NT2/D1 (cell line): ENCODE measurements around the gene PPP5C.

Experiments used
- DNase-seq: peaks from one replicate; pipeline ENCODE4 v3.0.0-alpha.2; 2011; ENCODE audit warnings: low read depth, low spot score
- H3K27me3 ChIP-seq: 2 replicates; pipeline ENCODE4 v1.6.0; 2011; ENCODE audit warnings: mild to moderate bottlenecking; ENCODE audit not compliant: insufficient read length, insufficient read depth
- H3K36me3 ChIP-seq: 2 replicates; pipeline ENCODE4 v1.6.1; 2011; ENCODE audit warnings: mild to moderate bottlenecking, low read length, mixed read lengths; ENCODE audit not compliant: insufficient read depth, insufficient read length
- H3K4me1 ChIP-seq: 2 replicates; pipeline ENCODE4 v1.5.1; 2011; ENCODE audit not compliant: insufficient read depth, insufficient read length
- H3K4me3 ChIP-seq: 2 replicates; pipeline ENCODE4 v1.5.1; 2011; ENCODE audit warnings: low read depth; ENCODE audit not compliant: insufficient read length
- H3K9ac ChIP-seq: 2 replicates; pipeline ENCODE4 v1.6.0; 2011; ENCODE audit warnings: low read depth; ENCODE audit not compliant: insufficient read length
- H3K9me3 ChIP-seq: 2 replicates; pipeline ENCODE4 v1.5.1; 2011; ENCODE audit warnings: mild to moderate bottlenecking, low read length; ENCODE audit not compliant: insufficient read depth
- SUZ12 ChIP-seq: IDR thresholded peaks from 2 replicates; pipeline ENCODE4 v1.6.1; 2011; ENCODE audit not compliant: insufficient read length, insufficient read depth; ENCODE audit errors: extremely low read depth
- YY1 ChIP-seq: IDR thresholded peaks from 2 replicates; pipeline ENCODE4 v1.6.1; 2011; ENCODE audit not compliant: insufficient read length, insufficient read depth
- ZNF274 ChIP-seq: IDR thresholded peaks from 2 replicates; pipeline ENCODE4 v1.6.1; 2011; ENCODE audit warnings: mild to moderate bottlenecking, low read depth, low read length

Gene PPP5C

DNA sequence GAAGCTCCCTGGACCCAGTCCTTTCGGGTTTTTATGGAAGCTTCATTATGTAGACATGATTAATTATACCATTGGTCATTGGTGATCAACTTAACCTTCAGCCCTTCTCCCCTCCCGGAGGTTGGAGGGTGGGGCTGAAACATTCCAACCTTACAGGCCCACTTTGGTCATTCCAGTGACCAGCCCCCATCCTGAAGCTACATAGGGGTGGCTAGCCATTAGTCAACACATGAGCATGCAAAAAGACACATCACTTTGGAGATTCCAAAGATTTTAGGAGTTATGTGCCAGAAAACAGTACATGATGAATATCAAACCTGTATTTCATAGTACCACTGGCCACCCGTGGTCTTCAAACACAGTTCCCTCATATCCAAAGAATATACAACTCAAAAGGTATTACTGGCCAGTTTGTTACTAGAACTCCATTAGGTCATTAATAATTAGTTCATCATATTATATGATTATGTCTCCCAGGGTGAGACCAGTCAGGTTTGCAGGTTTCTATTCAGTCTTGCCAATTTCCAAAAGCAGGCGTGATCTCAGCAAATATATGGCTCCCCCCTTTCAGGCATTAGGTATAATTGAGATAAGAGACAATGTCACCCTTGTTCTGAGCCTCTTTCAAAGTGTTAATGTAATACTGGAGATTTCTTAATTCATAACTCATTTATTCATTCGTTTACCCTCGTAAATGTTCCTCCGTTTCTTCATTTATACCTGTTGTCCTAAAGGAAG is 11.1 kb downstream of the PPP5C start:
- no peak overlapping the region for H3K9ac ChIP-seq
- H3K9me3 ChIP-seq = no peaks in the 10 kb centered on the region
- TF ChIP-seq SUZ12 = no peak
- TF ChIP-seq ZNF274 = no peak
- TF ChIP-seq YY1 = no peak
- no peak overlapping the region for H3K4me3 ChIP-seq
- H3K36me3 ChIP-seq = peaks cover 47% of the 10 kb centered on the region
- H3K4me1 ChIP-seq = no peaks in the 10 kb centered on the region
- no peaks in the 10 kb centered on the region for H3K27me3 ChIP-seq
- DNase-seq = no peak

- Histone ChIP-seq H3K9me3 (no peaks in the 10 kb centered on the region), H3K9ac (no peak overlapping the region), H3K4me3 (no peak overlapping the region), H3K4me1 (peaks cover 2% of the 10 kb centered on the region), H3K27me3 (no peaks in the 10 kb centered on the region), H3K36me3 (peaks cover 38% of the 10 kb centered on the region)
- TF ChIP-seq SUZ12 = no peak
- TF ChIP-seq YY1 = no peak
- TF ChIP-seq ZNF274 = no peak
- DNase-seq = no peak
Measured at GRCh38 chr19:46361915-46362314, 15.0 kb downstream of the PPP5C start.

DNA sequence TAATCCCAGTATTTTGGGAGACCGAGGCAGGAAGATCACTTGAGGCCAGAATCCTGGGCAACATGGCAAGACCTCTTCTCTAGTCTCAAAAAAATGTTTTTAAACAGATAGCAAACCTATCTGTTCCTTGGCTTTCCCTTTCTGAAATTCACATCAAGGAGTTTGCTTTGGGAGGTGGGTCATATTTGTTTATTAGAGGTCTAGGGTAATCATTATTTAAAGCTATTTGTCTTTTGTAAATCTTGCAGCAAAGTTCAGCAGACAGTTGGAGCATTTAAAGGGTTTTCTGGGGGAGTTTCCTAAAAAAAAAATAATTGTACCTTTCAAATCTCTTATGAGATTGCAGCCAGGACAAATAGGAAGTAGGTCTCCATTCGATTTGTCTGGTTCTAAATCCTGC is 17.5 kb downstream of the PPP5C start:
- TF ChIP-seq YY1 (no peak), SUZ12 (no peak), ZNF274 (no peak)
- H3K36me3 ChIP-seq = peaks cover 45% of the 10 kb centered on the region
- no peak overlapping the region for H3K4me3 ChIP-seq
- no peak overlapping the region for H3K9ac ChIP-seq
- DNase-seq = no peak
- peaks cover 2% of the 10 kb centered on the region for H3K4me1 ChIP-seq
- no peaks in the 10 kb centered on the region for H3K27me3 ChIP-seq
- no peaks in the 10 kb centered on the region for H3K9me3 ChIP-seq

- H3K36me3 ChIP-seq = peaks cover 50% of the 10 kb centered on the region
Measured at GRCh38 chr19:46365561-46365960, 18.7 kb downstream of the PPP5C start.

GRCh38 chr19:46366620-46367292 is 19.9 kb downstream of the PPP5C start:
- no peak for TF ChIP-seq YY1
- no peak for TF ChIP-seq SUZ12
- no peak for TF ChIP-seq ZNF274
- Histone ChIP-seq H3K9ac (no peak overlapping the region), H3K27me3 (no peaks in the 10 kb centered on the region), H3K4me1 (peaks cover 11% of the 10 kb centered on the region), H3K4me3 (no peak overlapping the region), H3K36me3 (peaks cover 57% of the 10 kb centered on the region), H3K9me3 (no peaks in the 10 kb centered on the region)
- DNase-seq = no peak

More at GRCh38 chr19:46365561-46365960, 18.7 kb downstream of the PPP5C start:
- Histone ChIP-seq H3K9me3 (no peaks in the 10 kb centered on the region), H3K4me1 (peaks cover 5% of the 10 kb centered on the region), H3K27me3 (no peaks in the 10 kb centered on the region), H3K4me3 (no peak overlapping the region), H3K9ac (no peak overlapping the region)
- TF ChIP-seq ZNF274 = no peak
- no peak for TF ChIP-seq YY1
- TF ChIP-seq SUZ12 = no peak
- no peak for DNase-seq

DNA sequence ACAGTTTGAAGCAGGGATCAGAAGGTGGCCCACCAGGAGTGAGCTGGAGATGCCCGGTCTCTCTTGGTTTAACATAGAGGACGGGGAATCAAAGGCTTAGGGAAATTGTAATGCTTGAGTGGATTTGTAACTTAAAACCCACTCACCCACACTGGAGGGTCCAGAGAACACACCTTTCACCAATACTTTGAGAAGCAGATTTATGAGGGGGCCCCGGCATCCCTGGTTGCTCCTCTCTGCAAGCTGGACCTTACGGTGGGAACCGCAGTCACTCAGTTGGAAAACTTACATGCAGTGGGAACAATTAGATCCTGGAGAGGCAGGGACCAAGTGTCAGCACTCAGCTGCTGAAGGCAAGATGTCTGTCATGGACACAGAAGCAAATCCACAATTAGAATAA is 20.5 kb downstream of the PPP5C start:
- Histone ChIP-seq H3K9me3 (no peaks in the 10 kb centered on the region), H3K9ac (no peak overlapping the region), H3K4me3 (no peak overlapping the region), H3K4me1 (peaks cover 14% of the 10 kb centered on the region), H3K36me3 (peaks cover 57% of the 10 kb centered on the region), H3K27me3 (no peaks in the 10 kb centered on the region)
- DNase-seq = no peak
- TF ChIP-seq SUZ12 = no peak
- TF ChIP-seq YY1 = no peak
- TF ChIP-seq ZNF274 = no peak

DNA sequence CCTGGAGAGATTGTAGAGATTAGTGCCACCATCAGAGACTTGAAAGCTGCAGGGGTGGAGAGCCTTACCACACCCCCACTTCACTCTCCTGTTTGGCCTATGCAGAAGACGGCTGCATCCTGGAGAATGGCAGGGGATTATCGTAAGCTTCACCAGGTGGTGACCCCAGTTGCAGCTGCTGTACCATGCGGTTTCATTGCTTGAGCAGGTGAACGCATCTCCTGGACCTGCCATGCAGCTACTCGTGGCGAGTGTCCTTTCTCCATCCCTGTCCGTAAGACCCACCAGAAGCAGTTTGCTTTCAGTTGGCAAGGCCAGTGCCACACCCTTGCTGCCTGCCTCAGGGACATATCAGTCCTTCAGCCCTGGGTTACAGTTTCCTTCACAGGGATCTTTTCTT is 21.2 kb downstream of the PPP5C start:
- Histone ChIP-seq H3K4me1 (peaks cover 18% of the 10 kb centered on the region), H3K9me3 (no peaks in the 10 kb centered on the region), H3K27me3 (no peaks in the 10 kb centered on the region), H3K4me3 (no peak overlapping the region), H3K9ac (no peak overlapping the region), H3K36me3 (peaks cover 57% of the 10 kb centered on the region)
- DNase-seq = no peak
- TF ChIP-seq SUZ12 (no peak), YY1 (no peak), ZNF274 (no peak)

DNA sequence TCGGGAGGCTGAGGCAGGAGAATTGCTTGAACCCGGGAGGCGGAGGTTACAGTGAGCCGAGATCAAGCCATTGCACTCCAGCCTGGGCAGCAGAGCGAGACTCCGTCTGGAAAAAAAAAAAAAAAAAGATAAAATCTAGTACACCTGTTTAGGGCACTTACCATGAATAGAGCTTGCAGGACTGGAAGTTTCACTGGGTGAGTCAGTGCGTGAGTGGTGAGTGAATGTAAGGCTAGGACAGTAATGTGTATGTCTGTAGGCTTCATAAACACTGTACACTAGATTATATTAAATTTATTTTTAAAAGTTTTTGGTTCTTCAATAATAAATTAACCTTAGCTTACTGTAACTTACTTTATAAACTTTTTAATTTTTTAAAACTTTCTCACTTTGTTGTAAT is 22.9 kb downstream of the PPP5C start:
- no peak for DNase-seq
- TF ChIP-seq SUZ12 (no peak), ZNF274 (no peak), YY1 (no peak)
- no peak overlapping the region for H3K9ac ChIP-seq
- no peaks in the 10 kb centered on the region for H3K9me3 ChIP-seq
- peaks cover 24% of the 10 kb centered on the region for H3K4me1 ChIP-seq
- no peaks in the 10 kb centered on the region for H3K27me3 ChIP-seq
- peaks cover 58% of the 10 kb centered on the region for H3K36me3 ChIP-seq
- H3K4me3 ChIP-seq = no peak overlapping the region
